GM23338 (cell line): ENCODE data around the gene RAB31.

ENCODE experiments used
- CREB1 ChIP-seq: fragments of 250-450 bp; sonication (Bioruptor Pico); IDR thresholded peaks from 2 replicates; pipeline ENCODE4 v1.5.0; 2020; ENCODE audit warnings: low read depth, mild to moderate bottlenecking, moderate library complexity
- EZH2 ChIP-seq: fragments of 200-600 bp; sonication (generic); IDR thresholded peaks from one replicate; pipeline ENCODE4 v1.8.0; 2017; ENCODE audit warnings: antibody characterized with exemption, mild to moderate bottlenecking, low read depth; ENCODE audit not compliant: unreplicated experiment
- EZH2phosphoT487 ChIP-seq: fragments of 200-600 bp; sonication (generic); IDR thresholded peaks from one replicate; pipeline ENCODE4 v1.8.1; 2018; ENCODE audit warnings: antibody characterized with exemption; ENCODE audit not compliant: unreplicated experiment
- JUNB ChIP-seq: IDR thresholded peaks from one replicate; pipeline ENCODE4 v1.6.1; 2016; ENCODE audit warnings: antibody characterized with exemption; ENCODE audit not compliant: unreplicated experiment
- POLR2AphosphoS5 ChIP-seq: IDR thresholded peaks from 2 replicates; pipeline ENCODE4 v1.6.1; 2016; ENCODE audit warnings: antibody characterized with exemption, low read depth
- TF ChIP-seq, protein P1 (sequence below), 2 experiments: fragments of 200-600 bp in 1 of 2; sonication (generic) in 1 of 2; conservative IDR thresholded peaks; 2 replicates each; pipeline versions ENCODE4 v1.5.1 to v1.6.1; 2016 to 2017; ENCODE audit warnings: antibody characterized with exemption in 2 of 2, low read depth in 2 of 2, mild to moderate bottlenecking in 2 of 2, moderate library complexity in 1 of 2
- TF ChIP-seq, protein P2 (sequence below): IDR thresholded peaks from one replicate; pipeline ENCODE4 v1.6.1; 2018; ENCODE audit warnings: antibody characterized with exemption; ENCODE audit not compliant: unreplicated experiment

DNA sequence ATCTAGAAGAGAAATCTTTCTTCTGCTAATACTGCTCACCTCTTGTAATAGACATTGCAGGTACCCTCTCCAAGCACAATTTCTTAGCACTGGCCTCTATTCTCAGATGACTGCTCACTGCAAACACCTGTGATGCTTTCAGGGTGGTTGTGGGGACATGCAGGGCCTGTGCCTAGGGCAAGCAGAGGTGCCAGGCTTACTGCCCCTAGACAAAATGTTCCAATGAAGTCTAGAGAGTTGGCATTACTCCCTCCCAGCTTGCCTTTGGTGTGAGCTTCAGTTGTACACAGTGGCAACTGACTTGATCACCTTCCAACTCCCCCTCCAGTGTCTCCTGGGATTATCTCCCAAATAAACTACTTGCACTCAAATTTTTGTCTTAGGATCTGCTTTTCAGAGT lies 164.7 kb downstream of the RAB31 start:
- TF ChIP-seq EZH2phosphoT487: no peak
- TF ChIP-seq, protein P1, sequence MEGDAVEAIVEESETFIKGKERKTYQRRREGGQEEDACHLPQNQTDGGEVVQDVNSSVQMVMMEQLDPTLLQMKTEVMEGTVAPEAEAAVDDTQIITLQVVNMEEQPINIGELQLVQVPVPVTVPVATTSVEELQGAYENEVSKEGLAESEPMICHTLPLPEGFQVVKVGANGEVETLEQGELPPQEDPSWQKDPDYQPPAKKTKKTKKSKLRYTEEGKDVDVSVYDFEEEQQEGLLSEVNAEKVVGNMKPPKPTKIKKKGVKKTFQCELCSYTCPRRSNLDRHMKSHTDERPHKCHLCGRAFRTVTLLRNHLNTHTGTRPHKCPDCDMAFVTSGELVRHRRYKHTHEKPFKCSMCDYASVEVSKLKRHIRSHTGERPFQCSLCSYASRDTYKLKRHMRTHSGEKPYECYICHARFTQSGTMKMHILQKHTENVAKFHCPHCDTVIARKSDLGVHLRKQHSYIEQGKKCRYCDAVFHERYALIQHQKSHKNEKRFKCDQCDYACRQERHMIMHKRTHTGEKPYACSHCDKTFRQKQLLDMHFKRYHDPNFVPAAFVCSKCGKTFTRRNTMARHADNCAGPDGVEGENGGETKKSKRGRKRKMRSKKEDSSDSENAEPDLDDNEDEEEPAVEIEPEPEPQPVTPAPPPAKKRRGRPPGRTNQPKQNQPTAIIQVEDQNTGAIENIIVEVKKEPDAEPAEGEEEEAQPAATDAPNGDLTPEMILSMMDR (conservative IDR thresholded peaks at IDR 0.05; ENCODE audit: low read depth in 2 of 2): no peak
- TF ChIP-seq POLR2AphosphoS5: no peak
- TF ChIP-seq EZH2: no peak
- TF ChIP-seq, protein P2, sequence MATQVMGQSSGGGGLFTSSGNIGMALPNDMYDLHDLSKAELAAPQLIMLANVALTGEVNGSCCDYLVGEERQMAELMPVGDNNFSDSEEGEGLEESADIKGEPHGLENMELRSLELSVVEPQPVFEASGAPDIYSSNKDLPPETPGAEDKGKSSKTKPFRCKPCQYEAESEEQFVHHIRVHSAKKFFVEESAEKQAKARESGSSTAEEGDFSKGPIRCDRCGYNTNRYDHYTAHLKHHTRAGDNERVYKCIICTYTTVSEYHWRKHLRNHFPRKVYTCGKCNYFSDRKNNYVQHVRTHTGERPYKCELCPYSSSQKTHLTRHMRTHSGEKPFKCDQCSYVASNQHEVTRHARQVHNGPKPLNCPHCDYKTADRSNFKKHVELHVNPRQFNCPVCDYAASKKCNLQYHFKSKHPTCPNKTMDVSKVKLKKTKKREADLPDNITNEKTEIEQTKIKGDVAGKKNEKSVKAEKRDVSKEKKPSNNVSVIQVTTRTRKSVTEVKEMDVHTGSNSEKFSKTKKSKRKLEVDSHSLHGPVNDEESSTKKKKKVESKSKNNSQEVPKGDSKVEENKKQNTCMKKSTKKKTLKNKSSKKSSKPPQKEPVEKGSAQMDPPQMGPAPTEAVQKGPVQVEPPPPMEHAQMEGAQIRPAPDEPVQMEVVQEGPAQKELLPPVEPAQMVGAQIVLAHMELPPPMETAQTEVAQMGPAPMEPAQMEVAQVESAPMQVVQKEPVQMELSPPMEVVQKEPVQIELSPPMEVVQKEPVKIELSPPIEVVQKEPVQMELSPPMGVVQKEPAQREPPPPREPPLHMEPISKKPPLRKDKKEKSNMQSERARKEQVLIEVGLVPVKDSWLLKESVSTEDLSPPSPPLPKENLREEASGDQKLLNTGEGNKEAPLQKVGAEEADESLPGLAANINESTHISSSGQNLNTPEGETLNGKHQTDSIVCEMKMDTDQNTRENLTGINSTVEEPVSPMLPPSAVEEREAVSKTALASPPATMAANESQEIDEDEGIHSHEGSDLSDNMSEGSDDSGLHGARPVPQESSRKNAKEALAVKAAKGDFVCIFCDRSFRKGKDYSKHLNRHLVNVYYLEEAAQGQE: no peak
- no peak for TF ChIP-seq JUNB
- no peak for TF ChIP-seq CREB1 (CRISPR knock-in tag)
